Gastroesophageal sphincter (tissue), 3 donors: ENCODE results near the gene VEGFB.
A peak's percentile ranks its signal among the peaks of the same experiment; 100 is the strongest.

ENCODE experiments used
- CTCF ChIP-seq, 4 experiments: fragments of 200-600 bp in 2 of 4; fragments of 450-650 bp in 2 of 4; sonication (generic) in 1 of 4; IDR thresholded peaks; one replicate each; pipeline ENCODE4 v1.5.1; 2017 to 2019; ENCODE audit warnings: antibody characterized with exemption in 4 of 4, mild to moderate bottlenecking in 2 of 4, moderate library complexity in 2 of 4
- EP300 ChIP-seq: sonication (generic); formaldehyde crosslinking; IDR thresholded peaks from one replicate; pipeline ENCODE4 v1.6.1; 2017; ENCODE audit warnings: antibody characterized with exemption, mild to moderate bottlenecking
- POLR2A ChIP-seq, 2 donors: fragments of 450-650 bp; IDR thresholded peaks; one replicate each; pipeline ENCODE4 v1.6.1; 2017; ENCODE audit warnings: antibody characterized with exemption in 2 of 2, mild to moderate bottlenecking in 2 of 2, moderate library complexity in 1 of 2

- TF ChIP-seq CTCF (IDR thresholded peaks at IDR 0.05), result no peak
- TF ChIP-seq POLR2A (IDR thresholded peaks at IDR 0.05), result peak in 1 of 2 donors; percentile 8
- no peak for TF ChIP-seq EP300
Measured at GRCh38 chr11:64207256-64208085, 26.9 kb upstream of the VEGFB start.
